HS-5 (cell line): ENCODE results near the gene UBE3C.
"Not testable (repeated sequence)": the region's sequence is repeated elsewhere in the genome, so short reads cannot be mapped to it uniquely, and the experiment has no call there.

Experiments used
- DNase-seq: peaks from one replicate; pipeline ENCODE4 v3.0.0-alpha.2; 2012; ENCODE audit warnings: low read depth

Gene UBE3C

GRCh38 chr7:157138424-157139110, at the start of gene UBE3C:
Gene UBE3C (plus strand): TSS chr7:157138926. CDS start chr7:157139273, 347 bp downstream.
- DNase-seq: no peak

GRCh38 chr7:157089100-157089610, 49.6 kb upstream of the UBE3C start:
- DNase-seq: no peak

GRCh38 chr7:157090485-157091165, 48.1 kb upstream of the UBE3C start:
- DNase-seq: no peak

GRCh38 chr7:157096286-157097055, 42.3 kb upstream of the UBE3C start:
- no peak for DNase-seq

- DNase-seq: no peak
Measured at GRCh38 chr7:157097056-157097329, 41.7 kb upstream of the UBE3C start.

- DNase-seq: no peak
Measured at GRCh38 chr7:157097569-157097968, 41.2 kb upstream of the UBE3C start.

GRCh38 chr7:157100005-157100404, 38.7 kb upstream of the UBE3C start:
- DNase-seq: not testable (repeated sequence)

- not testable (repeated sequence) for DNase-seq
Measured at GRCh38 chr7:157103641-157104040, 35.1 kb upstream of the UBE3C start.

- DNase-seq: no peak
Measured at GRCh38 chr7:157111311-157111710, 27.4 kb upstream of the UBE3C start.

- no peak for DNase-seq
Measured at GRCh38 chr7:157112706-157113105, 26.0 kb upstream of the UBE3C start.

GRCh38 chr7:157113607-157114006, 25.1 kb upstream of the UBE3C start:
- DNase-seq: no peak

- no peak for DNase-seq
Measured at GRCh38 chr7:157116762-157117161, 22.0 kb upstream of the UBE3C start.

GRCh38 chr7:157117796-157118195, 20.9 kb upstream of the UBE3C start:
- no peak for DNase-seq

GRCh38 chr7:157120181-157120580, 18.5 kb upstream of the UBE3C start:
- DNase-seq: no peak

- DNase-seq: no peak
Measured at GRCh38 chr7:157121184-157121715, 17.5 kb upstream of the UBE3C start.

GRCh38 chr7:157122800-157123495, 15.8 kb upstream of the UBE3C start:
- no peak for DNase-seq

- DNase-seq: no peak
Measured at GRCh38 chr7:157124690-157125089, 14.0 kb upstream of the UBE3C start.

- DNase-seq: no peak
Measured at GRCh38 chr7:157125376-157126223, 13.1 kb upstream of the UBE3C start.

- no peak for DNase-seq
Measured at GRCh38 chr7:157126921-157127320, 11.8 kb upstream of the UBE3C start.

- no peak for DNase-seq
Measured at GRCh38 chr7:157129200-157129599, 9.5 kb upstream of the UBE3C start.

GRCh38 chr7:157129907-157130460, 8.7 kb upstream of the UBE3C start:
- no peak for DNase-seq
